Hepatocyte (in vitro differentiated cells): ENCODE results near the gene HCN1.
"Not testable (repeated sequence)": the region's sequence is repeated elsewhere in the genome, so short reads cannot be mapped to it uniquely, and the experiment has no call there.

Source experiments
- CTCF ChIP-seq: fragments of 200-600 bp; sonication (generic); IDR thresholded peaks from 2 replicates; pipeline ENCODE4 v1.5.1; 2016; ENCODE audit warnings: antibody characterized with exemption, mild to moderate bottlenecking; ENCODE audit not compliant: poor library complexity
- EZH2 ChIP-seq: fragments of 200-600 bp; sonication (generic); IDR thresholded peaks from 2 replicates; pipeline ENCODE4 v1.6.1; 2016; ENCODE audit warnings: antibody characterized with exemption, mild to moderate bottlenecking, borderline replicate concordance

GRCh38 chr5:45586001-45586400, 110.2 kb downstream of the HCN1 start:
- TF ChIP-seq CTCF, EZH2: not testable (repeated sequence)
